BJ (cell line): Measurements from ENCODE around the gene SH3RF1. TPM values are rescaled to one million over a fixed set of nuclear protein-coding genes. Genes with fewer than 3 reads are reported as not detected.

ENCODE experiments used
- CTCF ChIA-PET: fragments of 350-600 bp; formaldehyde crosslinking; extraction: SDS; loops from one replicate; lab custom pipeline; 2021; ENCODE audit warnings: antibody characterized with exemption, inconsistent platforms; lab: Yijun Ruan, JAX
- POLR2A ChIA-PET: fragments of 300-600 bp; sonication (Branson Sonifier 250); formaldehyde crosslinking; extraction: SDS; loops from one replicate; lab custom pipeline; 2021; ENCODE audit warnings: antibody characterized with exemption; lab: Charles Lee
- DNase-seq: peaks from one replicate; pipeline ENCODE4 v3.0.0-alpha.2; 2011; ENCODE audit warnings: low read depth
- H3K27me3 ChIP-seq: 2 replicates; pipeline ENCODE4 v1.6.0; 2011; ENCODE audit warnings: low read length; ENCODE audit not compliant: control insufficient read depth, insufficient read depth
- H3K36me3 ChIP-seq: 2 replicates; pipeline ENCODE4 v1.5.1; 2011; ENCODE audit warnings: low read length; ENCODE audit not compliant: control insufficient read depth, insufficient read depth
- H3K4me3 ChIP-seq: 2 replicates; pipeline ENCODE4 v1.5.1; 2011; ENCODE audit warnings: low read depth, mild to moderate bottlenecking, control low read depth, low read length
- polyA plus RNA-seq: library from polyadenylated mRNA; depleted of rRNA; stranded (reverse); fragments of >200 nt; gene quantifications from 2 replicates; pipeline ENCODE4 v1.2.3, GENCODE V29; 2011
- TF ChIP-seq, protein P1 (sequence below): IDR thresholded peaks from 2 replicates; pipeline ENCODE4 v1.5.1; 2011; ENCODE audit warnings: low read depth, mild to moderate bottlenecking, control low read depth, inconsistent platforms, low read length, moderate library complexity; ENCODE audit not compliant: insufficient read depth

The SH3RF1 gene
- polyA plus RNA-seq, 1 experiment: 38.8 TPM

DNA sequence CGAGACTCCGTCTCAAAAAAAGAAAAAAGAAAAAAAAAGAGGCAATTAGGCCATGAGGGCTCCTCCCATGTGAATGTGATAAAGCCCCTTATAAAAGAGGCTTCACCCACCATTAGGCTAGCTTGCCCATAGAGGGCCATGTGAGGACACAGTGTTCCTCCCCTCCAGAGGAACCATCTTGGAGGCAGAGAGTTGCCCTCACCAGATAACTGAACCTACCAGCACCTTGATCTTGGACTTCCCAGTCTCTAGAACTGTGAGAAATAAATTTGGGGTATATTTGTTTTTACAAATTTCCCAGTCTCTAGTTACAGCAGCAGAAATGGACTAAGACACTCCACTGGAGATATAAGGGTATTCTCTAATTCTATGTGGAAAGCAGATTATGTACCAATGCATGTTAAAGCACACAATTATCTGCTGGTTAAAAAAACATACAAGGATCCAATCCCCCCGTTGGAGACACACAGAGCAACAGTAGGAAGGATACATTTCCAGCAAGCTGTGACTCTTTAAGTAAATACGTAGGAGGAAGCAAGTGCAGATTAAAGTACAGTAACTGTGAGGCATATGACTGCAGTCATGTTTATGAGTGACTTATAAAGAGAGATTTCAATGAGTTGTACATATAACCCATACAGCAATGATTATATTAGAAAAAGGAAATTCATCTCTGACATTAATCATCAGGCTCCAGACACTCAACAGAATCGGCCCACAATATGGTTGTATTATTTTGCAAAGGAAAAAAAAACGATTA lies 21.4 kb downstream of the SH3RF1 start:
- TF ChIP-seq, protein P1, sequence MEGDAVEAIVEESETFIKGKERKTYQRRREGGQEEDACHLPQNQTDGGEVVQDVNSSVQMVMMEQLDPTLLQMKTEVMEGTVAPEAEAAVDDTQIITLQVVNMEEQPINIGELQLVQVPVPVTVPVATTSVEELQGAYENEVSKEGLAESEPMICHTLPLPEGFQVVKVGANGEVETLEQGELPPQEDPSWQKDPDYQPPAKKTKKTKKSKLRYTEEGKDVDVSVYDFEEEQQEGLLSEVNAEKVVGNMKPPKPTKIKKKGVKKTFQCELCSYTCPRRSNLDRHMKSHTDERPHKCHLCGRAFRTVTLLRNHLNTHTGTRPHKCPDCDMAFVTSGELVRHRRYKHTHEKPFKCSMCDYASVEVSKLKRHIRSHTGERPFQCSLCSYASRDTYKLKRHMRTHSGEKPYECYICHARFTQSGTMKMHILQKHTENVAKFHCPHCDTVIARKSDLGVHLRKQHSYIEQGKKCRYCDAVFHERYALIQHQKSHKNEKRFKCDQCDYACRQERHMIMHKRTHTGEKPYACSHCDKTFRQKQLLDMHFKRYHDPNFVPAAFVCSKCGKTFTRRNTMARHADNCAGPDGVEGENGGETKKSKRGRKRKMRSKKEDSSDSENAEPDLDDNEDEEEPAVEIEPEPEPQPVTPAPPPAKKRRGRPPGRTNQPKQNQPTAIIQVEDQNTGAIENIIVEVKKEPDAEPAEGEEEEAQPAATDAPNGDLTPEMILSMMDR: no peak
- Histone ChIP-seq H3K36me3 (peaks cover 1% of the 10 kb centered on the region), H3K27me3 (no peaks in the 10 kb centered on the region), H3K4me3 (no peak overlapping the region)
- DNase-seq: no peak
- POLR2A ChIA-PET: no interaction called here
- CTCF ChIA-PET: interaction anchor here (0.6 to 1.2 kb wide), 3 partner anchors 9 to 132 kb away, joined by 3 to 4 read pairs (median 4); no protein-coding TSS in a partner anchor

DNA sequence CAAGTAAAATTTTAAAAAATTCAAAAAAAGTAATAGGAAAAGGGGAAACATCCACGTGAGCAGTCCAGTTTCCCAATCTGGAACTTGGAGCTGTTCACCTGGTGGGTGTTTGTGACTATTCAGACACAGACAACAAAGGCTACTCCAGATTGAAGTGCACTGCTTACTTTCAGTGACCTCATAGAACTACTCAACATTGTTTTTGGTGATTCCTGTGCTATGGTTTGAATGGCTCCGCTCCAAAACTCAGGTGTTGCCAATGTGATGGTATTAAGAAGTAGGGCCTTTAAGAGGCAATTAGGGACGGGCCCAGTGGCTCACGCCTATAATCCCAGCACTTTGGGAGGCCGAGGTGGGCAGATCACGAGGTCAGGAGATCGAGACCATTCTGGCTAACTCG lies 22.1 kb downstream of the SH3RF1 start:
- H3K4me3 ChIP-seq: no peak overlapping the region
- peaks cover 1% of the 10 kb centered on the region for H3K36me3 ChIP-seq
- no peak for DNase-seq
- no peaks in the 10 kb centered on the region for H3K27me3 ChIP-seq
- ChIA-PET CTCF (interaction anchor here (1.0 to 1.2 kb wide), 2 partner anchors 10 to 79 kb away, joined by 3 to 4 read pairs; no protein-coding TSS in a partner anchor), POLR2A (no interaction called here)
- TF ChIP-seq, protein P1: no peak

DNA sequence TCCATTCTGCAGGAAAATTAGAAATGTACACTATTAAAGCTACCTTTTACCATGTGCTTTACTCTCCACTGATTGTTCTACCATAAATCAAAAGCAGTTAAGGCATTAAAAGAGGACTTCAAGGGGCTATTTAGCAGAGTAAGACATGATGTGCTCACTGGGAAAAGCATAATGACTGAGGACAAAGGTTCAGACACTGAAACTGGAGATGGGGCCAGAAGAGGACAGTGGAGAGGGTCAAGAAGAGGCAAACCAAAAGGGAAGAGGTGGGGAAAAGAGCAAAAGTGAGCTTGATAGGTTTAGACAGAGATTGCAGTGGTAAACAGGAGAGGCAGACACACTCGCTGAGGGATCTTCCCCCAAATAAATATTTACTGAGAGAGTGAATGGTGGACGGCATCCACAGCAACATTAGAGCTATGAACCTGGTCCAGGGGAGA lies 23.8 kb downstream of the SH3RF1 start:
- Histone ChIP-seq H3K27me3 (no peaks in the 10 kb centered on the region), H3K36me3 (peaks cover 1% of the 10 kb centered on the region), H3K4me3 (no peak overlapping the region)
- no peak for DNase-seq
- ChIA-PET CTCF (interaction anchor here (0.7 kb wide), 1 partner anchor 186 kb away, joined by 4 read pairs; no protein-coding TSS in a partner anchor), POLR2A (interaction anchor here (0.6 kb wide), 1 partner anchor 32 kb away, joined by 4 read pairs; no protein-coding TSS in a partner anchor)
- TF ChIP-seq, protein P1: no peak

DNA sequence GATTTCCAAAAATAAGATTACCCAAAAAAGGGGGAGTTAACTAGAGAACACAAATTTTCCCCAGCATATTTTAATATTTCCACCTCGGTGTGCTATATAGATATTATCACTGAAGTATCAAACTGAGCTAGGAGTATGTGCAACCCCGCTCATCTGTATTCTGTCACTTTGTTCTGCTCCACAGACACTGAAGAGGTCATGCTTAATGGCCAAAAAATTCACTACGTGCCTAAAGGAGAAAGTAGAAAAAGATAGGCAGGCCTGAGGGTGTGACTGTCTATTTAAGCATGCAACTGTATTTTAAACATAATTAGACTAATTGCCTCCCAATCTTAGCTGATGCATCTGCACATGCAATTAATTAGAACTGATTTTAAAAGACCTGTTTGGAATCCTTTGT lies 24.5 kb downstream of the SH3RF1 start:
- no peaks in the 10 kb centered on the region for H3K27me3 ChIP-seq
- POLR2A ChIA-PET: interaction anchor here (0.6 kb wide), 1 partner anchor 32 kb away, joined by 4 read pairs; no protein-coding TSS in a partner anchor
- no peak overlapping the region for H3K4me3 ChIP-seq
- H3K36me3 ChIP-seq: peaks cover 1% of the 10 kb centered on the region
- TF ChIP-seq, protein P1: no peak
- no peak for DNase-seq
- CTCF ChIA-PET: interaction anchor here (0.7 kb wide), 1 partner anchor 187 kb away, joined by 4 read pairs; no protein-coding TSS in a partner anchor

DNA sequence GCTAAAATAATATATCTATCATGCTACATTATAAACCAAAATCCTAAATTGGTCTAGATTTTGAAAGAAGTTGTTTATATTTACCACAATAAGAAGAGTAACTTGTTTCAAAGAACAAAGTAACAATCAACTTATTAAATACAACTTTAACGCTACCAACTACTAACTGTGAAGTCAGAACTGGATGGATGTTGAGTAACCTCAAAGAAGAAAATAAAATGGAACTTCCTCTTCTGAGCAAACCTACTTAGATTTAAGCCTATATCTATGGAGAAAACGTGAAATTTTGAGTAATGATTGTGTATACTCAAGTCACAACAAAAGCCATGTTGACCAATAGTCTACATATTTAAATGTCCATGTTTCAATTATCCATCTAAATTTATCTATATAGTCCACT lies 25.7 kb downstream of the SH3RF1 start:
- no peak for DNase-seq
- ChIA-PET POLR2A (no interaction called here), CTCF (no interaction called here)
- Histone ChIP-seq H3K4me3 (no peak overlapping the region), H3K27me3 (no peaks in the 10 kb centered on the region), H3K36me3 (peaks cover 1% of the 10 kb centered on the region)
- TF ChIP-seq, protein P1: no peak
